Stimulated activated CD4-positive, alpha-beta T cell treated with anti-CD3 and anti-CD28 coated beads, Interleukin-4, amount 100 ng/mL, for 48 hours (primary cell): ENCODE measurements around the gene MTG1.
"Not testable (repeated sequence)": the region's sequence is repeated elsewhere in the genome, so short reads cannot be mapped to it uniquely, and the experiment has no call there.

Experiments
- DNase-seq, 2 donors: peaks; one replicate each; pipeline ENCODE4 v3.0.0-alpha.2; 2020; ENCODE audit warnings: low read depth in 2 of 2

MTG1 gene

DNA sequence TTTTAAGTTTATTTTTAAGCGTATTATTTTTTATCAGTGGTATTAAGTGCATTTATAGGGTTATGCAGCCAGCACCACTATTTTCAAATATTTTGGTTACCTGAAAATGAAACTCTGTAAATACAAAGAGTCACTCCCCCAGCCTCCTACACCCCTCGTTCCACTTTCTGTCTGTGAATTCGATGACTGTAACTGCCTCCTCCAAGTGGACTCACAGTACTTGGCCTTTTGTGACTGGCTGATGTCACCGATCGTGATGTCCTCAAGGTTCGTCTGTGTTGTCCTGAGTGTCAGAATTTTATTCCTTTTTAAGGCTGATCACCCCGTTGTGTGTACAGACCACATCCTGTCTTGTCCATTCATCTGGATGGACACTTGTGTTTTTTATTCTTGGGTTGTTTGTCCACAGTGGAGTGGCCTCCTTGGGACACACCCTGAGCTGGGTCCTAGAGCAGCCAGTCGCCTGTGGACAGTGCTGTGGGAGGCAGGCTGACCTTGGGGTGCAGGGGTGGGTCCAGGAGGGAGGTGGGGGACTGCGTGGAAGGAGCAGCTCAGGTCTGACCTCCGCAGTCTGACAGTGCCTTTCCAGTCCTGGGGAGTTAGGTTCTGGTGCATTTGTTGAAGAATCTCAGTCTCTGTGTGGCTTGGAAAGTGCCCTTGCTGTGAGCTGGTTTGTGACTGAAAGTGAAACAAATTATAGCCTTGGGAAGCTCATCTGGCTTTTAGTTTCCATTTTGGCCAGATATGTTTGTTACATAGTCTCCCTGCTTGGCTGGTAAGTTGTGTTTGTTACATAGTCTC lies 6.9 kb downstream of the MTG1 start:
- no peak for DNase-seq

DNA sequence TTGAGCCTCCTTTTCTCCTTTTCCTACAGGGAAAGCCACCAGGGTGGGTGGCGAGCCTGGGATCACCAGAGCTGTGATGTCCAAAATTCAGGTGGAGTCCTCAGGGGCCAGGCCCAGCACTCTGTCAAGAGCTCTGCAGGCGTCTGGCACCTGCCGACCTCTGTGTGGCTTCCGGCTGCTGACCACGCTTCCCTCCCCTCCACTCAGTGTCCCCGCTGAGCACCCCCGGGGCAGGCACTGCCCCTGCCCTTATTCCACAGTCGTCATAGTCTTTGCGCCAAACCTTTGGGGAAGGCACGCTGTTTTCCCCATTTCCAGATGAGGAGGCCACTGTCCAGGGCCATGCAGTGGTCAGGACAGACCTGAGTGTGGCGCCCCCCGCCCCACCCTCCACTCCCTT lies 7.5 kb downstream of the MTG1 start:
- no peak for DNase-seq

DNA sequence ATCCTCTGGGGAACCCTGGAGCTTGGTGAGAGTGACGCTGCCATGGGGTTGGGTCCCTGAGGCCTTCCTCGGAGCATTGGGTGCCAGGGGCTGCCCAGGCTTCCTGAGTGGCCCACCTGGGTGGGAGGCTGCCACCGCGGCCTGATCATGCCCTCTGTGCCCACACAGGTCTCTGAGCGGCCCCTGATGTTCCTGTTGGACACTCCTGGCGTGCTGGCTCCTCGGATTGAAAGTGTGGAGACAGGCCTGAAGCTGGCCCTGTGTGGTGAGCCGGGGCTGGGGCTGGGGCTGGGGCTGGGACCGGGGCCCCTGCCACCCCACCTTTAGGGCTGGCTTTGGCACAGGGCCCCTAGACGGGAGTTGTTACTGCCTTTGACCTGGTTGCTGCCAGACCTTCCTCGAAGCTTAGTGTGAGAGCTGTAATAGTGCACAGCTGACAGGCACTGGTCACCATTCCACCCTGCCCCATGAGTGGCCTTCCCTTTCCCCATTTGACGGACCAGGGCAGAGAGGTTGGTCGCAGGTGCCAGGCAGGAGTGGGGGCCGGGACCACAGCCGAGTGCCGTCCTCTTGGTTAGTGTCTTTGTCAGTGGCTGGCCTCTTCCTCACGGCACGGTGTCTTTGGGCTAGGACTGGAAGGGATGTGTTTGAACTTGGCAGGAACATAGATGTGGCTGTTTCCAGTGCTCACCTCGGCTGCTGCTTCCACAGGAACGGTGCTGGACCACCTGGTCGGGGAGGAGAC lies 8.2 kb downstream of the MTG1 start:
- no peak for DNase-seq

DNA sequence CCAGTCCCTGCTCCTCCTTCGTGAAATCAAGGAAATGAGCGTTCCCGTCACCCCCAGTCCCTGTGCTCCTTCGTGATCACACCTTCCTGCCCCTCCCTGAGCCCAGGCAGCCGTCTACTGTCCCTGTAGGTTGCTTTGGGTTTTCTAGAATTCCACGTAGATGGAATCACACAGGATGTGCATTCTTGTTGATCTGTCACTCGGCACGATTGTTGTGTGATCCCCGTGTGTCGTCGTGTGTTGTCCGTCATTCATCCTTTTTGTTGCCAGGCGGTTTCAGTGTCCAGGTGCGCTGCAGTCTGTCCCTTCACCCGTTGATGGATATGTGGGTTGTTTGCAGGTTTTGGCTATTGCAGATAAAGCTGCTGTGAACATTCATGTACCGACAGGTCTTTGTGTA lies 9.4 kb downstream of the MTG1 start:
- no peak for DNase-seq

DNA sequence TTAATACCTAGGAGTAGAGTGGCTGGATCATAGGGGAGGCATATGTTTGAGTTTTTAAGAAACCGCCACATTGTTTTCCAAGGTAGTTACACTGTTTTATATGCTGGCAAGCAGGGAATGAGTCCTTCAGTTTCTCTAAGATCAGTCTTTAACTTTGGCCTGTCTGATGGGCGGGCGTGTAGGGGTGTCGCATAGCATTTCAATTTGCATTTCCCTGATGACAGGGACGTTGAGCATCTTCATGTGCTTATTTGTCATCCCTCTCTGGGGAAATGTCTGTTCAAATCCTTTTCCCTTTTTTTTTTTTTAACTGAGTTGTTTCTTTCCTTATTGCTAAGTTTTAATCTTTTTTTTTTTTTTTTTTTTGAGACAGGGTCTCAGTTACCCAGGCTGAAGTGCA lies 9.8 kb downstream of the MTG1 start:
- no peak for DNase-seq

DNA sequence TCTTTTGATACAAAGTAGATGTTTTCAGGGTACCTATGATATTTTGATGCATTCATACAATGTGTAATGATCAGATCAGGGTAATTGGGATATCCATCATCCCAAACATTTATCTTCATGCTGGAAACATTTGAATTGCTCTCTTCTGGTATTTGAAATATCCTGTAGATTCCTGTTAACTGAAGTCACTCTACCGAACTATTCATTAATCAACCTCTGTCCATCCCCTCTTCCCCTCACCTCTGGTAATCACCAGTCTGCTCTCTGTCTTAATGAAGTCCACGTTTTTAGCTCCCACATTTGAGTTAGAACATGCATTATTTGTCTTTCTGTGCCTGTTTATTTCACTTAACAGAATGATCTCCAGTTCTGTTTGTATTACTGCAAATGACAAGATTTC lies 11.3 kb downstream of the MTG1 start:
- DNase-seq: no peak

DNA sequence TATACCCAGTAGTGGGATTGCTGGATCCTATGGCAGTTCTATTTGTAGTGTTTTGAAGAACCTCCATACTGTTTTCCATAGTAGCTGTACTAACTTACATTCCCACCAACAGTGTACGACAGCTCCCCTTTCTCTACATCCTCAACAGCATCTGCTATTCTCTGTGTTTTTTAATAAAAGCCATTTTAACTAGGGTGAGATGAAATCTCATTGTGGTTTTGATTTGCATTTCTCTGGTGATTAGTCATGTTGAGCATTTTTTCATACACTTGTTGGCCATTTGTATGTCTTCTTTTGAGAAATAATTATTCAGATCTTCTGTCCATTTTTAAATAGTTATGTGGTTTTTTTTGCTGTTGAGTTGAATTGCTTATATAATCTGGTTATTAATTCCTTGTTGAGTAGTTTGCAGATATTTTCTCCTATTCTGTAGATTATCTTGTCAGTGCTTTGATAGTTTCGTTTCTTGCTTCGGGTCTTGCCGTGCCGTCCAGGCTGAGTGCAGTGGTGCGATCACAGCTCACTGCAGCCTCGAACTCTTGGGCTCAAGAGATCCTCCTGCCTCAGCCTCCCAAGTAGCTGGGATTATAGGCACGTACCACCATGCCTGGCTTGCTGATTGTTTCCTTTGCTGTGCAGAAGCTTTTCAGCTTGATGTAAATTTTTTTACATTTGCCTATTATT lies 12.0 kb downstream of the MTG1 start:
- no peak for DNase-seq

DNA sequence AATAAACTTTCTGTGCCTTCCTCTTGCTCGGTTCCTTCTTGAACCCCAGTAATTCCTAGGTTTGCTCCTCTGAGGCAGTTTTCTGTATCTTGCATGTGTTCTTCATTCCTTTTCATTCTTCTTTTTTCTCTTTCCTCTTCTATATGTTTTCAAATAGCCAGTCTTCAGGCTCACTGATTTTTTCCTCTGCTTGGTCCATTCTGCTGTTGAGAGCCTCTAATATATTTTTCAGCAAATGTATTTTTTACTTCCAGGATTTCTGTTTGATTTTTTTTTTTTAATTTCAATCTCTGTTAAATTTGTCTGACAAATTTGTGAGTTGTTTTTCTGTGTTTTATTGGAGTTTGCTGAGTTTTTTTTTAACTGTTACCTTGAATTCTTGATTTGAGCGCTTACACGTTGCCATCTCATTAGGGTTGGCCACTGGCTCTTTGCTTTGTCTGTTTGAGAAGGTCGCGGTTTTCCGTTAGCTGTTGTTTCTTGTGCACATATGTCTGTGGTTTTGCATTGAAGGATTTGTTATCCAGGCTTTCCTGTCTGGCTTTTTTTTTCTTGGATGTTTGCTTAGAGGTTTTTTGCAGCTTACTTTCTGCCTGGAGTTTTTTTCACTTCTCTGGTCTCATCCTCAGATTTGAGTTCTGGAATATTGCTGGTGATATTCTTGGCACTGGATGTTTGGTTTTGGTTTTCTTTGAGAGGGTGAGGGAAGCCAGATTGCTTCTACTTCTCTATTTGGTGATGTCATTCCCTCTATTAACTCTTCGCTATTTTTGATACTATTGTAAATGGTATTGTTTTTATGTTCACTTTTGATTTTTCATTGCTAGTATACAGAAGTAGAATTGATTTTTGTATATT lies 17.8 kb downstream of the MTG1 start:
- DNase-seq: no peak

DNA sequence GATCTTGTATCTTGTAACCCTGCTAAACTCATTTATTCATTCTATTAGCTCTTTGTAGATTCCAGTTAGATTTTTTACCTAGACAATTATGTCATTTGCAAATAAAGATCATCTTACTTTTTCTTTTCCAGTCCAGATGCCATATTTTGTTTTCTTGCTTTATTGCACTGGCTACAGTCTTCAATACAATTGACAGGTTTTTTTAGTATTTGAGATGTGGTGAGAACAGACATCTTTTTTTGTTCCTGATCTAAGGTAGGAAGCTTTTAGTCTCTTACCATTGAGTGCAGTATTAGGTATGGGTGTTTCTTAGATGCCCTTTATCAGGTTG lies 18.4 kb downstream of the MTG1 start:
- no peak for DNase-seq

DNA sequence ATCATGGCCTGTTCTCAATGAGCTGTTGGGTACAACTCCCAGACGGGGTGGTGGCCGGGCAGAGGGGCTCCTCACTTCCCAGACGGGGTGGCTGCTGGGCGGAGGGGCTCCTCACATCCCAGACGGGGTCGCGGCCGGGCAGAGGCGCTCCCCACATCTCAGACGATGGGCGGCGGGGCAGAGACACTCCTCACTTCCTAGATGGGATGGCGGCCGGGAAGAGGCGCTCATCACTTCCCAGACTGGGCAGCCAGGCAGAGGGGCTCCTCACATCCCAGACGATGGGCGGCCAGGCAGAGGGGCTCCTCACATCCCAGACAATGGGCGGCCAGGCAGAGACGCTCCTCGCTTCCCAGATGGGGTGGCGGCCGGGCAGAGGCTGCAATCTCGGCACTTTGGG lies 20.4 kb downstream of the MTG1 start:
- not testable (repeated sequence) for DNase-seq

DNA sequence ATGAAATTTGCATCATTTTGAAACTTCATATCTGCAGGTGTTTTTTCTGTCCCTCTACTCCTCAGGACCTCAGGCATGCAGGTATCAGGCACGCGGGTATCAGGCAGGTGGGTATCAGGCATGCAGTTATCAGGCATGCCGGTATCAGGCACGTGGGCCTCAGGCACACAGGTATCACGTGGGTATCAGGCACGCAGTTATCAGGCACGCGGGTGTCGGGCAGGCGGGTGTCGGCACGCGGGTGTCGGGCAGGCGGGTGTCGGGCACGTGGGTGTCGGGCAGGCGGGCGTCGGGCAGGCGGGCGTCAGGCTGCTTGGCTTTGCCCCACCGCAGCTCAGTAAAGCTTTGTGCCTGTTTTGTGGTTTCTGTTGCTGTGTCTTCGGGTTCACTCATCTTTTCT lies 21.8 kb downstream of the MTG1 start:
- DNase-seq: no peak

DNA sequence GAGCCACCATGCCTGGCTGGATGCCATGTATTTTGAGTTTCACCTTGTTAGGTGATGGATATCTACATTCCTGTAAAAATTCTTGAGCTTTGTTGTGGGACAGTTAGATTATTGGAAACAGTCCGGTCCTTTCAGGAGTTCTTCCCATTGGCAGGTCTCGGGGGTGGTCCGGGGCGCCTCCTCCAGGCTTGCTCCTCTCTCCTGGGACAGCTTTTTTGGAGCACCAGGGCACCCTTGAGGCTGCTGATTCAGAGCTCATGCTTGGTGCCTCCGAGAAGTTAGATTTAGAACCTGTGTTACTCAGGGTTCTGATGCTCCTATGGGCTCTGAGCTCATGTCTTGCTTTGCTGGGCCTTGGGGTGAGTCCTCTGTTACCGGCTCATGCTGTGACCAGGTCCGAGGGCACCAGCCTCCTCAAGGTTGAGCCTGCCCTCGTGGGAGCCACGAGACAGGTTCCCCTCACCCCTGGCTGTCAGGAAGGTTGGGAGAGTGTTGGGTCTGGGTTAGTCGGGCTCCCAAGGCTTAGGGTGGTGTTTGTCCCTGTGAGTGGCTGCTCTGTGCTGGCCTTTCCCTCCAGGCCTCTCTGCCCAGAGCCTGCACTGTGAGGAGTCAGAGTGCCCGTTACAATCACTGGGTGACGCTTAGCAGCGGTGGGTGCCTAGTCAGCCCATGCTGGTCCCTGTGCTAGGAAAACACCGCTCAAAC lies 24.5 kb downstream of the MTG1 start:
- DNase-seq: no peak

DNA sequence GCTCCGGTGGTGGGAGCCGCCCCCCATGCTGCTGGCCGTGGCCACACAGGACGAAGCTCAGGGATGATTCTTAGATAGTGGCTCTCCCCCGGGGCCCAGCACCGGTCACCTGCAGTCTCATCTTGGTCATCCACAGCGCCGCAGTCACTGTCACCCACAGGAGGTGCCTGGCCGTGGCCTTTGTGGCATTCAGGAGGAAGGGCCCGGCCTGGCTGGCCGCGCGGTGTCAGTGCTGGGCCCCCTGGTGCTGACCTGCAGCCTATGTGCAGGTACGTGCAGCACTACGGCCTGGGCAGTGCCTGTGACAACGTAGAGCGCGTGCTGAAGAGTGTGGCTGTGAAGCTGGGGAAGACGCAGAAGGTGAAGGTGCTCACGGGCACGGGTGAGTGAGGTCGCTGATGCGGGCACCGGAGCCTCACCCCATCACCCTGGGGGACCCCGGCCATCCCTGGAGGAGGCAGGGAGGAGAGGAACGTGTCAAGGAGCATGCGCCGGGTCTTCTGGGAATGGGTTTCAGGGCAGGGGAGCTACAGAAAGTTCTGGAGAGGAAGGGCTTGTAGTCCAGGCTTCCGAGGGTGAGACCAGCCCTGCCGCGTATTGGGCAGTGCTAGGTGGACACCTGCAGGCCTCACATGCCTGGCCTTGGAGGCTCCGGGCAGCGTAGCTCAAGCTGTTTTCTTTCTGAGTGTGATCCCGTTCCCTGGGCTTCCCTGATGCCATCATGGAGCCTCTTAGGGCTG lies 25.4 kb downstream of the MTG1 start:
- DNase-seq: no peak

DNA sequence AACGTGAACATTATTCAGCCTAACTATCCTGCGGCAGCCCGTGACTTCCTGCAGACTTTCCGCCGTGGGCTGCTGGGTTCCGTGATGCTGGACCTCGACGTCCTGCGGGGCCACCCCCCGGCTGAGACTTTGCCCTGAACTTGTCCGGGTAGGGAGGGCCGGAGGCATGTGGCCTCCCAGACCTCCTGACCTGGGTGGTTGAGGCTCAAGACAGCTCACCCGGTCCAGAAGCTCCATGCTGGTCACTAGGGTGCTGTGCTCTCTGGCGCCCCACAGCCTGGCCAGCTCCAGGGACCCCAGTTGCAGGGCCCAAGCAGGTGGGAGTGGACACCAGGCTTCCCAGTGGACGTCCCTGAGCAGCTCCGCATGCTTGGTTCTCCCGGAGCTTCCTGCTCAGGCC lies 26.1 kb downstream of the MTG1 start:
- DNase-seq: no peak

DNA sequence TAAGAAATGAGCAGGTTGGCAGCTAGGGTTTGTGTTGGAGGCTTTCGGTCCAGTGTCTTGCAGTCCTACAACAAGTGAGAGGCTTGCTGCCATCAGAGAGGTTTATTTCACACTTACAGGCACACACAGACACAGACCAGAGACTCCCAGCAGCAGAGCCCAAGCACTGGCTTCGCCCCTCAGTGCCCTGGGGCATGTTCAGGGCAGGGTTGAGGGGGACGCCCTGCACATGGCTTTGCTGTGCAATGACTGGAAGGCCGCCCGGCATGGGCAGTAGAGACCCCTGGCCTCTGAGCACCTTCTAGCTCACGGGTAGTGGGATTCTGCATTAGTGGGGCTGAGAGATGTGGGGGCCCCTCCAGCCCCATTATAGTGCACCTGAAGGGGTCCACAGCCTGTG lies 26.6 kb downstream of the MTG1 start:
- DNase-seq: no peak

DNA sequence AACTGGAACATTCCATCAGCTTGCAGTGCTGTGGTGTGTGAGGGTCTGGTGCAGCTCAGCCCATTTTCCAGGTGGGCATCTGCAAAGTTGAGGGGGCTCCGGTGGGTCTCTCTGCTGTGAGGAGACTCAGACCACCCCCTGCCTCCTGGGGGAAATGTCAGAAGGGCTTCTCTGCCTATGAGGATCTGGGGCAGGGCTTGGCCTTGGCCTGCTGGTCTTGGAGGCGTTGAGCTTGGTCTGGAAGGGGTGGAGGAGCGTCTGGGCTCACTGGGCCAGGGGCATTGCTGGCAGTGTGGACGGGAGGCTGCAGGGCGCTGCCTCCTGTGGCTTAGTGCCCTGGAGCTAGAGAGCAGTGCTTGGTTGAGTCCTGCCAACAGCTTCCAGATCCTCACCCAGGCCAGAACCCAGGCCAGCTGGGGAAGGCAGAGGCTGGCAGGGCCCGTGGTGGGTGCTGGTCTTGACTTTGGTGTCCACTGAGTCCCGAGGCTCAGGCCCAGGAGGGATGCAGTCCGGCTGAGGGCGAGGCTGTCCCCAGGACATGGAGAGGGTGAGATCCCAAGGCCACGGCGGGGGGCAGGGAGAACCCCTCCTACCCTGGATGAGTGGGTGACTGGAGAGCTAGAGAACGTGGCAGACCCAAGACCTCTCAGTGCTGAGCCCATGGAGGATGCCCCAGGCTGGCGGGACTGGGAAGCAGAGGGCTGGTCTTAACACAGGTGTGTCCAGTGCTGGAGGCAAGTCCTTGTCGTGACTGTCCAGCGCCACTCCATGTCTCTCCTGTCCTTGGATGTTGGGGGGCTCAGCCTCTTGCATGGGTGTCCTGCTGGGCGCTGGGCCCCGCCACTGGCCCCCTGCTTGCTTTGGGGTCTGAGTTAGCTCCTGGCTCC lies 27.6 kb downstream of the MTG1 start:
- no peak for DNase-seq

DNA sequence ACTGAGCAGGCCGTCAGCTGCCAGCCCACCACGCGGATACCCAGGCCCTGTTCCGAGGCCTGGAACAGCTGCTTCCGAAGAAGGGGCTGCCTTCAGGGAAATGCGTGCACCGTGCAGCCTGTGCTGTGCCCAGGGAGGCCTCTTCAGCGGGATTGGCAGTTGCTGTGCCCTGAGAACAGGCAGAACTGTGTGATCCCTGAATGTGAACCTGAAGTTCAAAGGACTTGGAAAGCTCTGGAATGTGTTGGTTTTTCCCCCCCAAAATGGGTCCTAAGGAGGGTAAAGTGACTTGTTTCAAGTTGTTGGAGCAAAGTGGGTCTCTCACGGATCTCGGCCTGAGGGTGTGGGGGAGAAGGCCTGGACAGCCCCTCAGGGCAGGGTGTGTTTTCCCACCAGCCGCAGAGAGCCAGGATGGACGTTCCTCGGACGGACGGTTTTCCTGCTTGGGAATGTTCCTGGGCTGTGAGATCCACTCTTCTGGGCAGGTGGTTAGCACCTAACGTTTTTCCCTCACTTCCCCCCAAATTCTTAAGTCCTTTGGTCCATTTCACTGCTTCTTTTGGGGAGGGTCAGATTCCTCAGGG lies 28.4 kb downstream of the MTG1 start:
- DNase-seq: no peak

DNA sequence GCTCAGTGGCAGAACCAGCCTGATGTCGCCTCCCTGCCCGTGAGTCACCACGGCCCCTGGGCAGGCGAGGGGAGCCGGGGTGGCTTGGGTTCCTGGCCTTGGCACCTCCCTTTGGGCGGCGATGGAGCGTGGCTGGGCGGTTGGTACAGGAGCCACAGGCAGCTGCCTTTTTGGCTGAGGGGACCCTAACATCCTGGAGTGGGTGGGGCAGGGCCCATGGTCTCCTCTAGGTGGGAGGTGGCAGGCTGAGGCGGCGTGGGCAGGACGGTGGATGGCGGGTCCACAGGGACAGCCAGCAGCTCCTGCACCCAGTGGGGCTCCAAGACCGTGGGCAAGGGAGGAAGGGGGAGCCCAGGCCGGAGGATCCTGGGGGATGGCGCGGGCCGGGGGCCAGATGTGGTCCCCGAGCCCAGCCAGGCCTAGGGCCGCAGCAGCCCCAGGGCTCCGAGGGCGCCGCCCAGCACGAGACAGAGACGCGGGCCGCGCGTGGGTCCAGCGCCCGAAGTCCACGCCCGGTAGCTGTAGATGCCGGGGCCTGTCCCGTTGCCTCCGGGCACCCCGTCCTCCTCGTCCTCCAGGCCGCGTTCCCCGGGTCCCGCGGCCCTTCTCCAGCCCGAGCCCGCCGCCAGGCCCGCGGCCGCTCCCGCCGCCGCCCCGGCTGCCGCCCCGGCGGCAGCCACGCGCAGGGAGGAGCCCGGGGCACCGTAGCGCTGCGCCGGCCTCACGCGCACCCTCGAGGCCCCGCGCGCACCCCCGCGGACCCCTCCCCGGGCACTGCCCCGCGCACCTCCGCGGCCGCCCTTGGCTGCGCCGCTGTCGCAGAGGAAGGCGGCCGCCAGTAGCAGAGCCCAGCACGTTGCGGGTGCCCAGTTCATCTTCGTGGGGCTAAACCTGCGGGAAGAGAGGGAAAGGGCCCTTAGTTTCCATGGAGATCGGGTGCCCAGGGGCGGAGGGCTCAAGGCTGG lies 29.1 kb downstream of the MTG1 start:
- no peak for DNase-seq
